GM12864 (cell line): ENCODE measurements around the gene CYRIA.

Source experiments
- DNase-seq: peaks from one replicate; pipeline ENCODE4 v3.0.0-alpha.2; 2011; ENCODE audit warnings: low read depth
- H3K4me3 ChIP-seq: 2 replicates; pipeline ENCODE4 v1.5.1; 2011; ENCODE audit warnings: mild to moderate bottlenecking, low read depth, low read length, control low read depth
- TF ChIP-seq, protein P1 (sequence below): IDR thresholded peaks from 2 replicates; pipeline ENCODE4 v1.5.1; 2011; ENCODE audit warnings: low read depth, mild to moderate bottlenecking, moderate library complexity, low read length, control low read depth, inconsistent platforms; ENCODE audit errors: missing control alignments

Gene CYRIA

DNA sequence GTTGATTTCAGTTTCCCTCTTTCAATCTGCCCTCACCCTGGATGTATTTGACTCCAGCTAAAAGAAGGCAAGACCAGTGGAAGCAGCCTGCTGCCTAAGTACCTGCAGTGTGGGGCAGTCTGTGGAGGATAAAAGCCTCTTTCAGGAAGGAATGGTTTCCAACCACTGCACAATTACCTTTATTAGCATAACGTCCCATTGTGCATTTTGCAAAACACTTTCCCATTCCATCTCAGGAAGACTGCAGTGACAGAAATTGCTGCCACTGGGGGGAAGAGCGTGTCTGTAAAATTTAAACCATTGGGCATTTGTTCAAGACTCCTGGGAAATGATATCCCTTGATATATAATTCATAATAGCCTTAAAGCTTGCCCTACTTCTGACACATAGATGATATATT, 26.2 kb downstream of the CYRIA start:
- no peak overlapping the region for H3K4me3 ChIP-seq
- no peak for DNase-seq

DNA sequence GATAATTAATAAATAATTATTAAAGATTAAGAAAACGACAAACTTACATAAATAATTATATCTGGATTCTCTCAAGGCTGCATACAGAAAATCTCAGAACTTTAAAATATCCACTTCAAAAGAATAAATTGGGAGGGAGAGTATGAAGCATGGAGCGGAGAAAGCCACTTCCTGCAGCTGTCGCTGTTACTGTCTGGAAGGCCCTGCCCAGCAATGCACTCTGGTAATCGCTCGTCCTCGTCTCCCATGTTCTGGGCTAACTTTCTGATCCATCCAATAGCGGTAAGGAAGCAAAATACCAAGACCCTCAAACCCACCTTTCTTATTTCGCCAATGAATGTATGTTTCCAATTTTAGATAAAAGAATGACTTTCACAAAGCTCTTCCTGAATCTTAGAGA, 26.7 kb downstream of the CYRIA start:
- no peak overlapping the region for H3K4me3 ChIP-seq
- TF ChIP-seq, protein P1, sequence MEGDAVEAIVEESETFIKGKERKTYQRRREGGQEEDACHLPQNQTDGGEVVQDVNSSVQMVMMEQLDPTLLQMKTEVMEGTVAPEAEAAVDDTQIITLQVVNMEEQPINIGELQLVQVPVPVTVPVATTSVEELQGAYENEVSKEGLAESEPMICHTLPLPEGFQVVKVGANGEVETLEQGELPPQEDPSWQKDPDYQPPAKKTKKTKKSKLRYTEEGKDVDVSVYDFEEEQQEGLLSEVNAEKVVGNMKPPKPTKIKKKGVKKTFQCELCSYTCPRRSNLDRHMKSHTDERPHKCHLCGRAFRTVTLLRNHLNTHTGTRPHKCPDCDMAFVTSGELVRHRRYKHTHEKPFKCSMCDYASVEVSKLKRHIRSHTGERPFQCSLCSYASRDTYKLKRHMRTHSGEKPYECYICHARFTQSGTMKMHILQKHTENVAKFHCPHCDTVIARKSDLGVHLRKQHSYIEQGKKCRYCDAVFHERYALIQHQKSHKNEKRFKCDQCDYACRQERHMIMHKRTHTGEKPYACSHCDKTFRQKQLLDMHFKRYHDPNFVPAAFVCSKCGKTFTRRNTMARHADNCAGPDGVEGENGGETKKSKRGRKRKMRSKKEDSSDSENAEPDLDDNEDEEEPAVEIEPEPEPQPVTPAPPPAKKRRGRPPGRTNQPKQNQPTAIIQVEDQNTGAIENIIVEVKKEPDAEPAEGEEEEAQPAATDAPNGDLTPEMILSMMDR: no peak
- no peak for DNase-seq

More for the DNA sequence above, 26.2 kb downstream of the CYRIA start:
- TF ChIP-seq, protein P1: no peak

DNA sequence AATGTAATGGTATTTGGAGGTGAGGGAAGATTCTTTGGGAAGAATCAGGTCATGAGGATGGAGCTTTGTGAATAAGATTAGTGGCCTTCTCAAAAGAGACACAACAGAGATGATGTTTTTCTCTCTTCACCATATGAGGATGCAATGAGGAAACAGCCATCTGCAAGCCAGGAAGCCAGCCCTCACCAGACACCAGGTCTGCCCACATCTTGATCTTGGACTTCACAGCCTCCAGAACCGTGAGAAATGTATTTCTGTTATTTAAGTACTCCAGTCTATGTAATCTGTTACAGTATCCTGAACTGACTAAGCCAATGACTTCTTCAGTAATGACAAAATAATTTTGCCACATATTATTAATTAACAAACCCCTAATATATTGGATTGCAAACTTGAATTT, 28.3 kb downstream of the CYRIA start:
- H3K4me3 ChIP-seq: no peak overlapping the region
- DNase-seq: no peak
- TF ChIP-seq, protein P1: no peak

DNA sequence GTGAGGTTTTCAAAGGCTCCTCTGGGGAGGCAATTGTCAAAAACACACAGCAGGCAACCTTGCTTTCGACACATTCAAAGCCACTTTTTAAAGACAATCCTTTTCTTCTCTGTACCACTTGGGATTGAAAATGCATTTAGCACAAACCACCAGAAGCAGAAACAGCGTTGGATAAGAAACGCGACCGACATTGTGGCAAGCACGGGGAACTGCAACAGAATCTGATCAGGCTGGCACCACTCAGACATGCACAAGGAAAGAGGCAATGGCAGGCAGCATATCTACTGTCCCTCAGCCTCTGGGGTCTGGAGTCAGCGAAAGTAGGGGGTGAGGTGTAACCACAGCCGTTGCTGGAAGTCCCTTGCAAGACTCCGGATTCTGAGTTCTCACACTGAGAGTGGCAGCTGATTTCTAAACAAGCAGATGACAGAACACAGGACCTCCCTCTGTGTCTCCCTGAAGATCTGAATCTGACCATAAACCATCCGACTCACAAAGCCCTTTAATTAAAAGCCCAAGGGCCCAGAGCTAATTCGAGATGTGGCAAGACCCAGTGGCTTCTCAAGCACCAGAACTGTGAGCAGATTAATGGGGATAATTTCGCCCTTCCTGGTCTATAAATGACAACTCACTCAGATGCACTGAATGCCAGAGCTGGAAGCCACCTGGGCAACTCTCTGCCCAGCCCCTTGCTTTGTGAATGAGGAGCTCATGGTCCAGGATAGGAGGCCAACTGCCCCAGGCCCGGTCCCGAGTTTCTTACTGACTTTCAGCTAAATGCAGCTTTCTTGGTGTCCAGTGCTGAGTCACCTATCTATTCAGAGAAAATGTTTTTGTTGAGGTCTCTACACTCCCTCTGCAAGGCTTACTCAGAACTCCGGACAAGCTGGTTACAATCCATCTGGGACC, 29.6 kb downstream of the CYRIA start:
- TF ChIP-seq, protein P1: peak; percentile 16
- no peak for DNase-seq
- no peak overlapping the region for H3K4me3 ChIP-seq

DNA sequence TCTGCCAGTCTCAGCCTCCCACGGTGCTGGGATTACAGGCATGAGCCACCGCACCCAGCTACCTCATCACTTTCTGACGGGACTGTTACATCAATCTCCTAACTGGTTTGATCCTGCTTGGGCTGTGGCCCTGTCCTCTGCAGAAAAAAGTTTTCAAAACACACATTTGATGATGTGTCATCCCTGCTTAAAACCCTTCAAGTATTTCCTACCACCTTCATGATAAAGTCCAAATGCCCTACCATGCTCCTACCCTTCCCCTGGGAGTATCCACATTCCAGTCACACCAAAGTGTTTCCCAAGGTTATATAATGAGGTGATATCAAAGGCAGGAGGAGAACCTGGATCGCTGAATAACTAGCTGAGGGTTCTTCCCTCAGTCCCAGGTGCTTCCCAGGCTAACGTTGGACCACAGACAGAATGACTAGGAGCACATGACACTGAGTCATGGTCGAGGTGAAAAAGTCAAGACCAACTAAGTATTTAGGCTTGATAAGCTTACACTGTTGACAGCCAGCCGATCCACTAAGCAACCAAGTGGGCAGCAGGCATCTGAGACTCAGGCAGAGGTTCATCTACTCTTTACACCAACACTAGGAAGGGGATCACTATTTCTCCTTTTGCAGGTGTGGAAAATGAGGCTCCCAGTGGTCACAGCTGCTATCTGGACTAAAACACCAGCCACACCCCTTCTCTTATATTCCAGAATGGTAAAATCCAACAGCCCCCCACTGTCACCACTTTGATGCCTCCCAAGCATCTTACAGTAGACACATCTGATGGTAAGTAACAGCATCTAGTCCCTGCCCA, 31.8 kb downstream of the CYRIA start:
- no peak for DNase-seq
- H3K4me3 ChIP-seq: no peak overlapping the region
- TF ChIP-seq, protein P1: no peak

DNA sequence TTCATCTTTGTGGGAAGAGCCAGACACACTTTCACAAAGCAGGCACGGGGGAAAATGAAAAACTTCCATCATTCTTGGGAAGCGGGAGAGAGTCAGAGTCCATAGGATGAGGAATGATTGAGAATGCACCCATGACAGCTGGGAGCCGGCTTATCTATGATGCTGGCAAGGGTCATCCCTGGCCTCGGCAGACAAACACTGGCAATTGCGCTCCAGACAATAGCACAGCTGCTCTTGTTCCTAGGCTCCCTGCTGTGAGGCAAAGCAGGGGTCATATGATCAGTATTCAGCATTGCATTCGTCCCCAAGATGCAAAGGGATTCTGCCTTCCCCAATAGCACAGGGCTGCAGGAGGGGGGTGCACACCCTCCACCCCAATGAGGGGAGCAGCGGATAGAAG, 33.0 kb downstream of the CYRIA start:
- no peak overlapping the region for H3K4me3 ChIP-seq
- TF ChIP-seq, protein P1: no peak
- no peak for DNase-seq
